GM13976 (cell line): Measurements from ENCODE around the gene PTPRO.

Experiments used
- DNase-seq: peaks from one replicate; pipeline ENCODE4 v3.0.0; 2012; ENCODE audit warnings: low spot score
- in situ Hi-C: fragments of 300-500 bp; cut with MboI; formaldehyde crosslinking; loops from one replicate; pipeline ENCODE4 v1.12.0; 2022; ENCODE audit warnings: low sequenced_read_pairs, mixed read lengths, inconsistent platforms; ENCODE audit not compliant: unreplicated experiment
- TF ChIP-seq, protein P1 (sequence below): IDR thresholded peaks from 2 replicates; pipeline ENCODE4 v1.5.1; 2012; ENCODE audit warnings: borderline replicate concordance, mild to moderate bottlenecking; ENCODE audit not compliant: insufficient read depth; ENCODE audit errors: extremely low read depth, missing control alignments, control extremely low read depth

The PTPRO gene

DNA sequence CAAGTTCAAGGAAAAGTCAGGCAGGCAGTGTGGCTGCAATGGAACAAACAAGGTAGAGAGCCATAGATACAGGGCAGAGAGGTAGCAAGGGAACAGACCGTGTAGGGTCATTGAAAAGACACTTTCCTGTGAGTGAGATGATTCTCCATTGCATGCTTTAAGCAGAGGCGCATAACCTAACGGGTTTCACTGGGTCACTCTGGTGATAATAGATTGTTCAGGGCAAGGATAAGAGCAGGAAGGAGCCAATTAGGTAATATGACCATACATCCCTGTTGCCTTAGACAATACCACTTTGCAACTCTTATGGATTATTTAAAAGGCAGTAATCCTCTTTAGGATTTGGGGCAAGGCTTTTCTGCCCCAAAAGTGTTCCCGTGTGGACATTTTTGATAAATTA is 214.1 kb downstream of the PTPRO start:
- in situ Hi-C loops = loop anchor here (10.0 kb wide), 1 partner anchor 318 kb away; no protein-coding TSS in a partner anchor
- DNase-seq = no peak
- TF ChIP-seq, protein P1, sequence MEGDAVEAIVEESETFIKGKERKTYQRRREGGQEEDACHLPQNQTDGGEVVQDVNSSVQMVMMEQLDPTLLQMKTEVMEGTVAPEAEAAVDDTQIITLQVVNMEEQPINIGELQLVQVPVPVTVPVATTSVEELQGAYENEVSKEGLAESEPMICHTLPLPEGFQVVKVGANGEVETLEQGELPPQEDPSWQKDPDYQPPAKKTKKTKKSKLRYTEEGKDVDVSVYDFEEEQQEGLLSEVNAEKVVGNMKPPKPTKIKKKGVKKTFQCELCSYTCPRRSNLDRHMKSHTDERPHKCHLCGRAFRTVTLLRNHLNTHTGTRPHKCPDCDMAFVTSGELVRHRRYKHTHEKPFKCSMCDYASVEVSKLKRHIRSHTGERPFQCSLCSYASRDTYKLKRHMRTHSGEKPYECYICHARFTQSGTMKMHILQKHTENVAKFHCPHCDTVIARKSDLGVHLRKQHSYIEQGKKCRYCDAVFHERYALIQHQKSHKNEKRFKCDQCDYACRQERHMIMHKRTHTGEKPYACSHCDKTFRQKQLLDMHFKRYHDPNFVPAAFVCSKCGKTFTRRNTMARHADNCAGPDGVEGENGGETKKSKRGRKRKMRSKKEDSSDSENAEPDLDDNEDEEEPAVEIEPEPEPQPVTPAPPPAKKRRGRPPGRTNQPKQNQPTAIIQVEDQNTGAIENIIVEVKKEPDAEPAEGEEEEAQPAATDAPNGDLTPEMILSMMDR = no peak

DNA sequence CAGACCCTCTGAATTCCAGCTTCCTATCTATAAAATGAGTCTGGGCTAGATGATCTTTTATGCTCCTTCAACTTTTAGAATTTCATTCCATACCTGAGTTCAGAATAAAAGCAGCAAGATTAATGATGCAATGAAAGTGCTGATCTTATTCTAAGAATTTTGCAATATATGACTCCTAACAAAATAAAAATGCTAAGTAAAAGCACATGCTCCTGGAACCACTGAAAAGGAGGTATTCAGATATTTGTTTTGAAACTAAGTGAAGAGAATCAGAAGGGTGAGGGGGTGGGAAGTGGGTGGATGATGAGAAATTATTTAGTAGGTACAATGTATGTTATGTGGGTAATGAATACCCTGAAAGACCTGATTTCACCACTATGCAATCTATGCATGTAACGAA is 216.6 kb downstream of the PTPRO start:
- TF ChIP-seq, protein P1 = no peak
- in situ Hi-C loops = loop anchor here (10.0 kb wide), 1 partner anchor 316 kb away; no protein-coding TSS in a partner anchor
- no peak for DNase-seq

DNA sequence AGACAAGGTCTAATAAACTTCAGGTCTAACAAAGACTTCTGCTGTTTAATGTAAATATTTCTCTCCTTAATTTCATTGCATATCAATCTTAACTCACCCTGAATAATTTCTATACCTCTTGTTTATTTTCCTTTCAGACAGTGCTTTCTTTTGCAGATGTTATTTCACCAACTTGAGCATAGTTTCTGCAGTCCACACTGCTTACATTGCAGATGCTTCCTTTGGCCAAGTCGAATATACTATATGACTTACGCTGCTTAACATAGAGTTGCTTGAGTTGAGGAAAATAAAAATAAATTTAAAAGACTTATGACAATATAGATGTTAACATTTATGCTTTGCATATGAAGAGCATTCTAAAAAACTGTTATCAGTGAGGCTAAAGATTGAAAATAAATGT is 217.7 kb downstream of the PTPRO start:
- in situ Hi-C loops = no loop called here
- no peak for DNase-seq
- TF ChIP-seq, protein P1 = no peak

DNA sequence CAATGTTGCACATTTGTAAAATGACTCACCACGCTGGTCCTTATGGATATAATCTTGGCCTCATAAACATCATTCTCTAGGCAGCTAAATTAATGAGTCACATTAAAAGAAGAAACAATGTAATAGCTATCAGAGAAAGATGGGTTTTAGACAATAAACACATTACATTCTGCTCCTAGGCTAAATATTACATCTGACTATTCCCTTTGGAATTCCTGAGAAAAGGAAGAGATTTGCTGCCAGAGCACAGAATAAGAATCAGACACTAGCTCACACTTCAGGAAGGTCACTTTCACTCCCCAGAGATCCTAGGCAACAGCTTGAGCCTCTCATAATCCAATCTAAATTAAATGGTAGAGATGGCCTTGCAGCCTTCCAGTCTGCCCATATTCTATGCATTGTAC is 218.2 kb downstream of the PTPRO start:
- DNase-seq = no peak
- in situ Hi-C loops = no loop called here
- TF ChIP-seq, protein P1 = no peak

DNA sequence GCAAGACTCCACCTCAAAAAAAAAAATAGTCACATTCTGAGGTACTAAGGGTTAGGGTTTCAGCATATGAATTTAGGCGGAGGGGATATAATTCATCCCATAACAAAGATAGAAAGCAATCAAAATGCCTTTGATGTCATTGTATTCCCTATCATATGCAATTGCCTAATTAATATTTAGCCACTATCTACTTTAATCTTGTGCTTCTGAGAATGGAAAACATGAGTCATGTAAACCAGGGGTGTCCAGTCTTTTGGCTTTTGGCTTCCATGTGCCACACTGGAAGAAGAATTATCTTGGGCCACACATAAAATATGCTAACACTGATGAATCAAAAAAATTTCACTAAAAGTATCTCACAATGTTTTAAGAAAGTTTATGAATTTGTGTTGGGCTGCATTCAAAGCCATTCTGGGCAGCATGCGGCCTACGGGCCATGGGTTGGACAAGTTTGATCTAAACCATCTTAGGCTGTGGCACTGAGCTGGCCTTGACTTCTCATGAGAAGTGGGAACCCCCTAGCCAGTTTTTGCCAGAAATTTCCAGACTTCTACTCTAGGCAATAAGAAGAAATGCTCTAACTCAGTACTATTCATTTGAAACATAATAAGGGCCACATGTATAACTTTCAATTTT is 219.8 kb downstream of the PTPRO start:
- in situ Hi-C loops = no loop called here
- no peak for DNase-seq
- TF ChIP-seq, protein P1 = no peak

DNA sequence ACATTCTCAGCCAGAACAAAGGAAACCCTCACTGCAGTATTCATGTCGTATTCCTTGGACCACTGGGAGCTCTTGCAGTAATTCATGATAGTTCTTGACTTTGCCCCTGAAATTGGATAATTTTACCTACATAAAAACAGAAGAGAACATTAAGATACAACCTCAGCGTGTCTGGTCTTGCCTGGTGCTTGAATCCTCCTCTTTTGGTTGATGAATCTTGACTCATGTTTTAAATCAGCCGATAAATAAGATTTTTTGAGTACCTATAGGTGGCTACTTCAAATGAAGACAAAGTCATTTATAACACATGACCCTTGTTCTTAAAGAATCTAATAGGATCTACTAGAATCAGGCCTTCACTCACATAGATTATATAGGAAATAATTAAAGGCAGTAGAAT is 221.0 kb downstream of the PTPRO start:
- TF ChIP-seq, protein P1 = no peak
- in situ Hi-C loops = no loop called here
- DNase-seq = no peak

DNA sequence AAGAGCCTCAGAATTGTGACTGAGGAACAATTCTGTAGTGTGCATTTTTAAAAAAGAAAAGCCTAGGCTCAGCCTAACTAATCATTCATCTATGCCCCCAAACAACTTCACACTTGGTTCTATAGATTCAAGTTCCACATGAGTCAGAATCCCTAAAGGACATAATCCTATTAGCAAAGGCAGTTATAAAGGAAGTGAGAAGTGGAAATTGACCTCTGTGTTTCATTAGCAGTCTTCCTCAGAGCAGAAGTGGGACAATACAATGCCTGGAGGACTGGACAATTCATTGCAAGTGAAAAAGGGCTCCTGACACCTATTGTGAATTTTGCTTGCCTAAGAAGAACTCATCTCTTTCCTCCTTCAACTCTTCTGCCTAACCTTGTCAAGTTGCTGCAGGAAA is 222.3 kb downstream of the PTPRO start:
- TF ChIP-seq, protein P1 = no peak
- DNase-seq = no peak
- in situ Hi-C loops = no loop called here
